ENCODE data around the gene THRAP3. TPM values are rescaled to one million over a fixed set of nuclear protein-coding genes. Genes with fewer than 3 reads are reported as not detected.

Gene THRAP3
- 39.5 TPM for total RNA-seq

- peaks cover 11 to 22% of the 10 kb centered on the region in 2 donors for H3K36me3 ChIP-seq
- peak; percentile 98 to 100 for DNase-seq (ENCODE audit: low spot score in 2 of 2)
- H3K9me3 ChIP-seq, result no peaks in the 10 kb centered on the region
- H3K27me3 ChIP-seq, result no peaks in the 10 kb centered on the region
- H3K27ac ChIP-seq, result peak within 1 kb of the TSS; percentile 97 to 98
- peak within 1 kb of the TSS; percentile 78 to 87 for H3K4me3 ChIP-seq
- TF ChIP-seq, protein P1, sequence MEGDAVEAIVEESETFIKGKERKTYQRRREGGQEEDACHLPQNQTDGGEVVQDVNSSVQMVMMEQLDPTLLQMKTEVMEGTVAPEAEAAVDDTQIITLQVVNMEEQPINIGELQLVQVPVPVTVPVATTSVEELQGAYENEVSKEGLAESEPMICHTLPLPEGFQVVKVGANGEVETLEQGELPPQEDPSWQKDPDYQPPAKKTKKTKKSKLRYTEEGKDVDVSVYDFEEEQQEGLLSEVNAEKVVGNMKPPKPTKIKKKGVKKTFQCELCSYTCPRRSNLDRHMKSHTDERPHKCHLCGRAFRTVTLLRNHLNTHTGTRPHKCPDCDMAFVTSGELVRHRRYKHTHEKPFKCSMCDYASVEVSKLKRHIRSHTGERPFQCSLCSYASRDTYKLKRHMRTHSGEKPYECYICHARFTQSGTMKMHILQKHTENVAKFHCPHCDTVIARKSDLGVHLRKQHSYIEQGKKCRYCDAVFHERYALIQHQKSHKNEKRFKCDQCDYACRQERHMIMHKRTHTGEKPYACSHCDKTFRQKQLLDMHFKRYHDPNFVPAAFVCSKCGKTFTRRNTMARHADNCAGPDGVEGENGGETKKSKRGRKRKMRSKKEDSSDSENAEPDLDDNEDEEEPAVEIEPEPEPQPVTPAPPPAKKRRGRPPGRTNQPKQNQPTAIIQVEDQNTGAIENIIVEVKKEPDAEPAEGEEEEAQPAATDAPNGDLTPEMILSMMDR (IDR thresholded peaks at IDR 0.05), result no peak
- intact Hi-C loops (cut with DNase I), result loop anchor here (1.0 to 5.0 kb wide), 5 partner anchors 17 to 75 kb away; partner anchors contain the start of gene TRAPPC3
- peaks cover 9 to 38% of the 10 kb centered on the region in 2 donors for H3K4me1 ChIP-seq
Measured at GRCh38 chr1:36223996-36224536, at the start of gene THRAP3. Gene THRAP3 (plus strand): TSS chr1:36224443. CDS start chr1:36282564, 58,121 bp downstream.

DNA sequence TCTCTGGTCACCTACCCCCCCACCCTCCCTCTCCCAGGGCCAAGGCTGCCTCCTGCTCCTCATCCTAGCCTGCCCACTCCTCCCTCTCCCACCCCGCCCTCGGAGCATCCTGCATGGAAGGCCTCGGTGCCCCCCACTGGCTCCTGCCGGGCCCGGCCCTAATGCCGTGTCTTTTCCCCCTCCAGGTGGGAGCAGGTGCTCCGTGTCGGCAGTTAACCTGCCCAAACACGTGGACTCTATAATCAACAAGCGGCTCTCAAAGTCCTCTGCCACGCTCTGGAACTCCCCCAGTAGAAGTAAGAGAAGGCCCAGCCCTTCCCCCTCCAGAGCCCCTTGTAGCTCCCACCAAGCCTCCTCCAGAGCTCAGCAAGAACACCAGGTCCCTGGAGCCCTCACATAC is 49.5 kb upstream of the THRAP3 start:
- H3K27ac ChIP-seq, result peak overlapping the region; percentile 56 to 74
- no peaks in the 10 kb centered on the region for H3K27me3 ChIP-seq
- H3K36me3 ChIP-seq, result peaks cover 88 to 89% of the 10 kb centered on the region in 2 donors
- DNase-seq (ENCODE audit: low spot score in 2 of 2), result no peak
- H3K9me3 ChIP-seq, result no peaks in the 10 kb centered on the region
- intact Hi-C loops (cut with DNase I), result no loop called here
- TF ChIP-seq, protein P1 (IDR thresholded peaks at IDR 0.05), result no peak
- H3K4me3 ChIP-seq, result no peak overlapping the region
- peaks cover 12 to 16% of the 10 kb centered on the region in 2 donors for H3K4me1 ChIP-seq

DNA sequence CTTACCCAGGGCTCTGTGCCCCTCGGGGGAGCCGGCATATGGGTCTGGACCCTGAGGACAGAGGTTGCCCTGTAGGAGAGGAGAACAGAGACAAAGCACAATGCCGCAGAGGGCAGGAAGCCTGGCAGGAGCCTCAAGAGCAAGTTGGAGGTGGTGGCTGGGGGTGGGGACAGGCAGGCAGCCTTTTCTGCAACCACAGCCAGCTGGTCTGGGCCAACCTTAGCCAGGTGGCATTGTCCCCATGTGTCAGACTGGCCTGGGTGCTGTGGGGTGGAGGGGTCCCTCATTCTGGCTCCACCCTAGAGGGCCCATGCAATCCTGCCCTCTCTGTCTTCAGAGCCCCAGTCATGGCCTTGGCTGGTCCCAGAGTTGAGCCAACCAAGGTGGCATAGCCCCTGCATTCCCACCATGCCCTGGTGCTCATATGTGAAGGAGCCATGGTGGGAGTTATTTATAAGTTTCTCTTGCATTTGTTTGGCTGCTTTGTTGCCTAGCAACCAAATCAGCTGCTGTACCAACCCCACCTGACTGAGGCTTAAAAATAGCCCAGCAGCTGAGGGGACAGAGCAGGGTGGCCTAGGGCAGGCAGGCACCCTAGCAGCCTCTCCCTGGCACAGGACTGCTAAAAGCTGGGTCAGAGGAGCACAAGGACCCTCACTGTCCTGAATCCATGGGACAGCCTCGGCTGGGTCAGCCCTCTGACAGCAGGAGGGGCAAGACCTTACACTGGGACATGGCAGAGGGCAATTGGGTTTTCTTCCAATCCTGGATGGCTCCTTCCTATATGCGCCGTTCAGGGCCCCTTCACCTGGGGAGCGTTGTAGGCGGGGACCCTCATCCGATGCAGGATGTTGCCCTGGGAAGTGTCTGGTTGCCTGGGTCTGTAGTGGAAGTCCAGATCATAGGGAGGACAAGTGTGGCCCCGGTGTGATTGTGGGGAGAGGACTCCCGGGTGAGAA is 48.8 kb upstream of the THRAP3 start:
- no peak overlapping the region for H3K4me3 ChIP-seq
- TF ChIP-seq, protein P1 (IDR thresholded peaks at IDR 0.05), result no peak
- peaks cover 8 to 16% of the 10 kb centered on the region in 2 donors for H3K4me1 ChIP-seq
- H3K36me3 ChIP-seq, result peaks cover 95 to 96% of the 10 kb centered on the region in 2 donors
- peak overlapping the region; percentile 56 to 74 for H3K27ac ChIP-seq
- H3K27me3 ChIP-seq, result no peaks in the 10 kb centered on the region
- DNase-seq (ENCODE audit: low spot score in 2 of 2), result peak in 1 of 2 donors; percentile 79
- H3K9me3 ChIP-seq, result no peaks in the 10 kb centered on the region
- intact Hi-C loops (cut with DNase I), result no loop called here

DNA sequence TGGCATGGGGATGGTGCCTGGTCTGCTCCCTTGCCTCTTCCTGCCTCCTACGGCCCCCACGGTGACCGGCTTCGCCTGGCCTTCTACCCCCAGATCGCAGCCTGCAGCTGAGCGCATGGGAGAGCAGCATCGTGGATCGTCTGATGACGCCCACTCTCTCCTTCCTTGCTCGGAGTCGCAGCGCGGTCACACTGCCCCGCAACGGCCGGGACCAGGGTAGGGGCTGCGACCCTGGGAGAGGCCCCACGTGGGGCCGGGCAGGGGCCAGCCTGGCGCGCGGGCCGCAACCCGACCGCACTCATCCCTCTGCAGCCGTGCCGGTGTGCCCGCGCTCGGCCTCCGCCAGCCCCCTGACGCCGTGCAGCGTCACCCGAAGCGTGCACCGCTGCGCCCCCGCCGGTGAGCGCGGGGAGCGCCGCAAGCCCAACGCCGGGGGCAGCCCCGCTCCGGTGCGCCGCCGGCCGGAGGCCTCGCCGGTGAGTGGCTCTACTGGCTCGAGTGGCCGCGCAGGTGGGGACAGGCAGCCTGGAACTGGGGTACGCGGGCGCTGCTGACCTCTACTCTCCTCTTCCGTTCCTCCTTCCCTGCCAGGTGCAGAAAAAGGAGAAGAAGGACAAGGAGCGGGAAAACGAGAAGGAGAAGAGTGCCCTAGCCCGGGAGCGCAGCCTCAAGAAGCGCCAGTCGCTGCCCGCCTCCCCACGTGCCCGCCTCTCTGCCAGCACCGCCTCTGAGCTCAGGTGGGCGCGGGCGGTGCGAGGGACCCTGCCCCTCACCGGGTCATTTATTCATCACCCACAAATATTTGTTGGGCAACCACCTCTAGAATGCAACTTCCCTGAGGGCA is 47.9 kb upstream of the THRAP3 start:
- peaks cover 8 to 16% of the 10 kb centered on the region in 2 donors for H3K4me1 ChIP-seq
- peak overlapping the region; percentile 56 to 74 for H3K27ac ChIP-seq
- H3K36me3 ChIP-seq, result peaks cover 96 to 98% of the 10 kb centered on the region in 2 donors
- H3K27me3 ChIP-seq, result no peaks in the 10 kb centered on the region
- intact Hi-C loops (cut with DNase I), result no loop called here
- no peak overlapping the region for H3K4me3 ChIP-seq
- DNase-seq (ENCODE audit: low spot score in 2 of 2), result no peak
- TF ChIP-seq, protein P1 (IDR thresholded peaks at IDR 0.05), result no peak
- no peaks in the 10 kb centered on the region for H3K9me3 ChIP-seq

Measured in ascending aorta (tissue), 2 donors.